ENCODE measurements around the gene TEAD1. TPM values are rescaled to one million over a fixed set of nuclear protein-coding genes. Genes with fewer than 3 reads are reported as not detected.
A peak's percentile ranks its signal among the peaks of the same experiment; 100 is the strongest.

The TEAD1 gene
- total and polyA plus RNA-seq, 2 donors (not counting 3 experiments of a cell fraction or from before 2014, with no cell fraction given) = 15.3 to 49.0 TPM

- Histone ChIP-seq H3K4me2 (ENCODE audit: insufficient read depth, low read length) (peak overlapping the region; percentile 31), H3K36me3 (ENCODE audit: control insufficient read depth in 2 of 2, extremely low read depth in 1 of 2, insufficient read depth in 2 of 2, low read length in 2 of 2) (no peaks in the 10 kb centered on the region), H3K79me2 (ENCODE audit: control insufficient read depth, insufficient read depth, low read length) (peaks cover 11% of the 10 kb centered on the region), H3K9me3 (replicated peaks; ENCODE audit: control insufficient read depth, insufficient read depth, low read length) (no peaks in the 10 kb centered on the region), H3K9ac (replicated peaks; ENCODE audit: extremely low read depth, insufficient read depth, low read length) (peak overlapping the region; percentile 19), H3K9me1 (replicated peaks; ENCODE audit: control insufficient read depth, extremely low read depth, insufficient read depth, low read length) (no peaks in the 10 kb centered on the region), H4K20me1 (replicated peaks; ENCODE audit: control insufficient read depth, extremely low read depth, insufficient read depth, low read length) (no peaks in the 10 kb centered on the region), H3K27me3 (ENCODE audit: control insufficient read depth in 2 of 2, insufficient read depth in 2 of 2, low read length in 2 of 2) (no peaks in the 10 kb centered on the region), H2AFZ (ENCODE audit: low read depth, low read length) (no peak overlapping the region), H3K27ac (ENCODE audit: insufficient read depth, low read depth, low read length) (peak overlapping the region; percentile 50), H3K4me1 (ENCODE audit: control insufficient read depth, extremely low read depth, insufficient read depth, low read length) (peaks cover 43% of the 10 kb centered on the region), H3K4me3 (replicated peaks in 1 of 3; ENCODE audit: insufficient read depth in 1 of 3, low read depth in 1 of 3, low read length in 3 of 3) (no peak overlapping the region)
- peak; percentile 95 for DNase-seq (ENCODE audit: low read depth, low spot score)
- POLR2A ChIA-PET = interaction anchor here (0.6 kb wide), 3 partner anchors 10 to 152 kb away, joined by 3 read pairs; no protein-coding TSS in a partner anchor
- FAIRE-seq = peak; percentile 12
- intact Hi-C loops (cut with micrococcal nuclease) = loop anchor here (1.0 to 10.0 kb wide), 5 partner anchors 149 to 1518 kb away; no protein-coding TSS in a partner anchor
- CTCF ChIA-PET = interaction anchor here (0.6 to 1.4 kb wide), 6 partner anchors 9 to 71 kb away, joined by 3 to 5 read pairs (median 3); no protein-coding TSS in a partner anchor
- no peak for TF ChIP-seq POLR2AphosphoS5 (IDR thresholded peaks at IDR 0.05; ENCODE audit: insufficient read depth, low read depth, low read length)
- TF ChIP-seq, protein P1, sequence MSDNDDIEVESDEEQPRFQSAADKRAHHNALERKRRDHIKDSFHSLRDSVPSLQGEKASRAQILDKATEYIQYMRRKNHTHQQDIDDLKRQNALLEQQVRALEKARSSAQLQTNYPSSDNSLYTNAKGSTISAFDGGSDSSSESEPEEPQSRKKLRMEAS (IDR thresholded peaks at IDR 0.05; ENCODE audit: insufficient read depth, insufficient read length) = no peak
- TF ChIP-seq POLR2A (IDR thresholded peaks at IDR 0.05; ENCODE audit: low read depth, low read length) = no peak
- TF ChIP-seq JUN (IDR thresholded peaks at IDR 0.05; ENCODE audit: borderline replicate concordance, insufficient read depth, insufficient read length, low read depth) = no peak
- no peak for TF ChIP-seq MYC (IDR thresholded peaks at IDR 0.05; ENCODE audit: low read depth, low read length)
- peak in 1 of 2 donors; percentile 20 for TF ChIP-seq CTCF (IDR thresholded peaks at IDR 0.05; ENCODE audit: extremely low read depth in 1 of 2, insufficient read depth in 1 of 2, low read depth in 1 of 2, low read length in 2 of 2)
- dilution Hi-C loops (cut with MboI; ENCODE audit: extremely low pct_ligation_motif_present, low sequenced_read_pairs) = no loop called here
- BruUV-seq (replicated peaks) = no TSS peak
Measured at GRCh38 chr11:12824281-12825041, 150.2 kb downstream of the TEAD1 start.
